MCF 10A (cell line): Measurements from ENCODE around the gene DGKH. TPM values are rescaled to one million over a fixed set of nuclear protein-coding genes. Genes with fewer than 3 reads are reported as not detected.
"Not testable (repeated sequence)": the region's sequence is repeated elsewhere in the genome, so short reads cannot be mapped to it uniquely, and the experiment has no call there.

Experiments
- BruUV-seq: library from RNA; stranded (reverse); fragments of 400-500 nt; replicated peaks from 2 replicates; lab custom pipeline; 2021; lab: Mats Ljungman, UMichigan
- CTCF ChIA-PET: fragments of 300-600 bp; sonication (Branson Sonifier 250); formaldehyde crosslinking; extraction: SDS; loops from one replicate; lab custom pipeline; 2021; ENCODE audit warnings: antibody characterized with exemption, inconsistent platforms; lab: Yijun Ruan, JAX
- POLR2A ChIA-PET: fragments of 300-600, 350-650 bp; sonication (Branson Sonifier 250); formaldehyde crosslinking; extraction: SDS; loops from one replicate; lab custom pipeline; 2020; ENCODE audit warnings: antibody characterized with exemption, inconsistent platforms; lab: Yijun Ruan, JAX
- DNase-seq: peaks from one replicate; pipeline ENCODE4 v3.0.0-alpha.2; 2018; ENCODE audit not compliant: unreplicated experiment
- H3K27ac Mint-ChIP-seq: one replicate; pipeline ENCODE4 v1.8.0; 2022; ENCODE audit warnings: mild to moderate bottlenecking, low read depth, mixed read lengths; ENCODE audit not compliant: unreplicated experiment
- H3K27me3 Mint-ChIP-seq: one replicate; pipeline ENCODE4 v1.8.0; 2022; ENCODE audit warnings: mixed read lengths; ENCODE audit not compliant: insufficient read depth, unreplicated experiment
- H3K36me3 Mint-ChIP-seq: one replicate; pipeline ENCODE4 v1.8.0; 2022; ENCODE audit warnings: mild to moderate bottlenecking, moderate library complexity, mixed read lengths; ENCODE audit not compliant: insufficient read depth, unreplicated experiment
- H3K4me1 Mint-ChIP-seq: one replicate; pipeline ENCODE4 v1.8.0; 2022; ENCODE audit warnings: mixed read lengths; ENCODE audit not compliant: insufficient read depth, unreplicated experiment
- H3K4me3 Mint-ChIP-seq: one replicate; pipeline ENCODE4 v1.8.0; 2022; ENCODE audit warnings: mild to moderate bottlenecking, moderate library complexity, mixed read lengths; ENCODE audit not compliant: unreplicated experiment
- H3K9me3 Mint-ChIP-seq: one replicate; pipeline ENCODE4 v1.8.0; 2022; ENCODE audit warnings: mixed read lengths; ENCODE audit not compliant: unreplicated experiment
- CTCF ChIP-seq: fragments of 200-600 bp; IDR thresholded peaks from one replicate; pipeline ENCODE4 v1.8.0; 2022; ENCODE audit warnings: antibody characterized with exemption, mild to moderate bottlenecking; ENCODE audit not compliant: unreplicated experiment
- intact Hi-C: fragments of 100-400 bp; cut with micrococcal nuclease; formaldehyde crosslinking; loops from 2 replicates; pipeline ENCODE4 v1.14.1; 2022
- total RNA-seq: library from RNA; stranded (reverse); gene quantifications from 2 replicates; pipeline ENCODE4 v1.2.3, GENCODE V29; 2022

Gene DGKH
- total RNA-seq, 1 experiment from 2014 or later: 22.3 TPM

DNA sequence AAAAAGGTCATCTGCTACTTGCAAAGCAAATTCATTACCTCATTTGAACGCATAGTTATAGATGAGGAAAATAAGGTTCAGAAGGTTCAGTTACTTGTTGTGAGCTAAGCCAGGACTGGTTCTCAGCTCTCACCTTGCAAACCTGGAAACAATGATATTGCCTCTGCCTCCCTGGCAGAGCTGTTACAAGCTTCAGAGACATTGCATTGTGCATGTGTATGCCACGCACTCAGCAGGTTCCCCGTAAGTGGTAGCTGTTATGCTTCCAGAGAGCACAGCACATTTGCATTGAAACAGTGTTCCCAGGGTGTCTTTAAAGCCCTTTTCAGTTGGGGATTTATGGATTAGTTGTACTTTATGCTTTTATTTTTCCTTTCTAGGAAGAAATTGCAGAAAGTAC, 80.6 kb downstream of the DGKH start:
- ChIA-PET POLR2A (no interaction called here), CTCF (interaction anchor here (1.1 kb wide), 1 partner anchor 87 kb away, joined by 3 read pairs; no protein-coding TSS in a partner anchor)
- intact Hi-C loops: no loop called here
- H3K27ac Mint-ChIP-seq: no peak overlapping the region
- DNase-seq: no peak
- no peak for TF ChIP-seq CTCF
- peaks cover 3% of the 10 kb centered on the region for H3K4me1 Mint-ChIP-seq
- BruUV-seq: no TSS peak
- no peak overlapping the region for H3K4me3 Mint-ChIP-seq
- peaks cover 7% of the 10 kb centered on the region for H3K36me3 Mint-ChIP-seq
- H3K9me3 Mint-ChIP-seq: no peaks in the 10 kb centered on the region
- H3K27me3 Mint-ChIP-seq: no peaks in the 10 kb centered on the region

- CTCF ChIA-PET: no interaction called here
- no peak for TF ChIP-seq CTCF
- Mint-ChIP-seq H3K9me3 (no peaks in the 10 kb centered on the region), H3K36me3 (peaks cover 2% of the 10 kb centered on the region), H3K4me3 (no peak overlapping the region), H3K27me3 (no peaks in the 10 kb centered on the region), H3K4me1 (peaks cover 6% of the 10 kb centered on the region), H3K27ac (no peak overlapping the region)
- DNase-seq: no peak
- POLR2A ChIA-PET: no interaction called here
- no TSS peak for BruUV-seq
- intact Hi-C loops: no loop called here
Measured at GRCh38 chr13:42136518-42136917, 88.1 kb downstream of the DGKH start.

- POLR2A ChIA-PET: interaction anchor here (0.6 to 1.1 kb wide), 2 partner anchors 74 to 358 kb away, joined by 3 to 4 read pairs; no protein-coding TSS in a partner anchor
- CTCF ChIA-PET: interaction anchor here (1.3 kb wide), 1 partner anchor 78 kb away, joined by 4 read pairs; no protein-coding TSS in a partner anchor
- intact Hi-C loops: no loop called here
- no peaks in the 10 kb centered on the region for H3K9me3 Mint-ChIP-seq
- peaks cover 5% of the 10 kb centered on the region for H3K36me3 Mint-ChIP-seq
- DNase-seq: no peak
- H3K4me3 Mint-ChIP-seq: no peak overlapping the region
- no peak overlapping the region for H3K27ac Mint-ChIP-seq
- peaks cover 6% of the 10 kb centered on the region for H3K4me1 Mint-ChIP-seq
- no TSS peak for BruUV-seq
- H3K27me3 Mint-ChIP-seq: no peaks in the 10 kb centered on the region
- no peak for TF ChIP-seq CTCF
Measured at GRCh38 chr13:42137856-42138537, 89.5 kb downstream of the DGKH start.

- no peaks in the 10 kb centered on the region for H3K9me3 Mint-ChIP-seq
- POLR2A ChIA-PET: interaction anchor here (0.8 kb wide), 1 partner anchor 14 kb away, joined by 3 read pairs; no protein-coding TSS in a partner anchor
- H3K4me1 Mint-ChIP-seq: no peaks in the 10 kb centered on the region
- CTCF ChIA-PET: interaction anchor here (0.6 to 0.7 kb wide), 3 partner anchors 75 to 1001 kb away, joined by 3 read pairs; no protein-coding TSS in a partner anchor
- no TSS peak for BruUV-seq
- TF ChIP-seq CTCF: no peak
- peaks cover 12% of the 10 kb centered on the region for H3K36me3 Mint-ChIP-seq
- intact Hi-C loops: no loop called here
- H3K4me3 Mint-ChIP-seq: no peak overlapping the region
- no peaks in the 10 kb centered on the region for H3K27me3 Mint-ChIP-seq
- H3K27ac Mint-ChIP-seq: no peak overlapping the region
- DNase-seq: no peak
Measured at GRCh38 chr13:42140494-42140893, 92.0 kb downstream of the DGKH start.

- H3K36me3 Mint-ChIP-seq: peaks cover 12% of the 10 kb centered on the region
- H3K27me3 Mint-ChIP-seq, DNase-seq, H3K4me1 Mint-ChIP-seq, H3K27ac Mint-ChIP-seq, intact Hi-C loops, H3K9me3 Mint-ChIP-seq, BruUV-seq, POLR2A ChIA-PET, H3K4me3 Mint-ChIP-seq: not testable (repeated sequence)
- CTCF ChIA-PET: interaction anchor here (0.6 to 0.7 kb wide), 3 partner anchors 75 to 1002 kb away, joined by 3 read pairs; no protein-coding TSS in a partner anchor
Measured at GRCh38 chr13:42141052-42141451, 92.6 kb downstream of the DGKH start.
